IMR-90 (cell line): ENCODE measurements around the gene YLPM1.
"Not testable (repeated sequence)": the region's sequence is repeated elsewhere in the genome, so short reads cannot be mapped to it uniquely, and the experiment has no call there.

Experiments
- BHLHE40 ChIP-seq: fragments of 150-350 bp; IDR thresholded peaks from 2 replicates; pipeline ENCODE4 v1.6.1; 2016; ENCODE audit warnings: mild to moderate bottlenecking, low read depth, low read length
- CEBPB ChIP-seq: IDR thresholded peaks from 2 replicates; pipeline ENCODE4 v1.6.1; 2012; ENCODE audit warnings: low read depth, low read length, improper control_type of control experiment
- CHD1 ChIP-seq: IDR thresholded peaks from 2 replicates; pipeline ENCODE4 v1.6.1; 2012; ENCODE audit warnings: low read depth, low read length, improper control_type of control experiment
- FOS ChIP-seq: fragments of 150-350 bp; IDR thresholded peaks from 2 replicates; pipeline ENCODE4 v1.6.1; 2016; ENCODE audit warnings: low read depth, low read length
- MAFK ChIP-seq: IDR thresholded peaks from 2 replicates; pipeline ENCODE4 v1.6.1; 2012; ENCODE audit warnings: low read depth, low read length, improper control_type of control experiment
- MAZ ChIP-seq: IDR thresholded peaks from 2 replicates; pipeline ENCODE4 v1.6.1; 2012; ENCODE audit warnings: low read depth, mild to moderate bottlenecking, low read length, improper control_type of control experiment, moderate library complexity, borderline replicate concordance
- MXI1 ChIP-seq: IDR thresholded peaks from 2 replicates; pipeline ENCODE4 v1.6.1; 2012; ENCODE audit warnings: low read depth, mild to moderate bottlenecking, low read length, moderate library complexity, borderline replicate concordance
- POLR2A ChIP-seq: IDR thresholded peaks from 2 replicates; pipeline ENCODE4 v1.6.1; 2012; ENCODE audit warnings: mild to moderate bottlenecking, low read depth, low read length
- RAD21 ChIP-seq: IDR thresholded peaks from 2 replicates; pipeline ENCODE4 v1.6.1; 2012; ENCODE audit warnings: low read length, improper control_type of control experiment
- RCOR1 ChIP-seq: IDR thresholded peaks from 2 replicates; pipeline ENCODE4 v1.6.1; 2012; ENCODE audit warnings: mild to moderate bottlenecking, low read length, improper control_type of control experiment; ENCODE audit not compliant: insufficient replicate concordance
- TF ChIP-seq, protein P1 (sequence below): conservative IDR thresholded peaks from 2 replicates; pipeline ENCODE4 v1.5.1; 2012; ENCODE audit warnings: mild to moderate bottlenecking, low read depth, low read length, improper control_type of control experiment
- TF ChIP-seq, protein P2 (sequence below): fragments of 150-350 bp; IDR thresholded peaks from 2 replicates; pipeline ENCODE4 v1.6.1; 2017; ENCODE audit warnings: mild to moderate bottlenecking, antibody characterized with exemption, low read length, low read depth

DNA sequence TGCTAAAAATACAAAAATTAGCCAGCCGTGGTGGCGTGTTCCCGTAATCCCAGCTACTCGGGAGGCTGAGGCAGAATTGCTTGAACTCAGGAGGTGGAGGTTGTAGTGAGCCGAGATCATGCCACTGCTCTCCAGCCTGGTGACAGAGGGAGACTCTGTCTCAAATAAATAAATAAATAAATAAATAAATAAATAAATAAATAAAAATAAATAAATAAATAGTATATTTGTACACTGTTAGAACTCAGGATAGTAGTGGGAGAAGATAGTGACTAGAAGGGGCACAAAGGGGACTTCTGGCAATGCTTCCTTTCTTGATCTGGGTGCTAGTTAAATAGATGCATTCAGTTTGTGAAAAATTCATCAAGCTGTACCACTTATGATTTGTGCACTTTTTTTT is 4.6 kb upstream of the YLPM1 start:
- TF ChIP-seq, protein P1, sequence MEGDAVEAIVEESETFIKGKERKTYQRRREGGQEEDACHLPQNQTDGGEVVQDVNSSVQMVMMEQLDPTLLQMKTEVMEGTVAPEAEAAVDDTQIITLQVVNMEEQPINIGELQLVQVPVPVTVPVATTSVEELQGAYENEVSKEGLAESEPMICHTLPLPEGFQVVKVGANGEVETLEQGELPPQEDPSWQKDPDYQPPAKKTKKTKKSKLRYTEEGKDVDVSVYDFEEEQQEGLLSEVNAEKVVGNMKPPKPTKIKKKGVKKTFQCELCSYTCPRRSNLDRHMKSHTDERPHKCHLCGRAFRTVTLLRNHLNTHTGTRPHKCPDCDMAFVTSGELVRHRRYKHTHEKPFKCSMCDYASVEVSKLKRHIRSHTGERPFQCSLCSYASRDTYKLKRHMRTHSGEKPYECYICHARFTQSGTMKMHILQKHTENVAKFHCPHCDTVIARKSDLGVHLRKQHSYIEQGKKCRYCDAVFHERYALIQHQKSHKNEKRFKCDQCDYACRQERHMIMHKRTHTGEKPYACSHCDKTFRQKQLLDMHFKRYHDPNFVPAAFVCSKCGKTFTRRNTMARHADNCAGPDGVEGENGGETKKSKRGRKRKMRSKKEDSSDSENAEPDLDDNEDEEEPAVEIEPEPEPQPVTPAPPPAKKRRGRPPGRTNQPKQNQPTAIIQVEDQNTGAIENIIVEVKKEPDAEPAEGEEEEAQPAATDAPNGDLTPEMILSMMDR, result not testable (repeated sequence)
- not testable (repeated sequence) for TF ChIP-seq POLR2A, RAD21, CEBPB, MXI1, RCOR1, CHD1, BHLHE40, MAFK, FOS, MAZ
- TF ChIP-seq, protein P2, sequence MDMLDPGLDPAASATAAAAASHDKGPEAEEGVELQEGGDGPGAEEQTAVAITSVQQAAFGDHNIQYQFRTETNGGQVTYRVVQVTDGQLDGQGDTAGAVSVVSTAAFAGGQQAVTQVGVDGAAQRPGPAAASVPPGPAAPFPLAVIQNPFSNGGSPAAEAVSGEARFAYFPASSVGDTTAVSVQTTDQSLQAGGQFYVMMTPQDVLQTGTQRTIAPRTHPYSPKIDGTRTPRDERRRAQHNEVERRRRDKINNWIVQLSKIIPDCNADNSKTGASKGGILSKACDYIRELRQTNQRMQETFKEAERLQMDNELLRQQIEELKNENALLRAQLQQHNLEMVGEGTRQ, result not testable (repeated sequence)
